Embryonic facial prominence (tissue), 1 donor: Measurements from ENCODE around the gene TAC3.
"Not testable (repeated sequence)": the region's sequence is repeated elsewhere in the genome, so short reads cannot be mapped to it uniquely, and the experiment has no call there.

ENCODE experiments used
- DNase-seq: peaks from one replicate; pipeline ENCODE4 v3.0.0-alpha.2; 2016; ENCODE audit errors: extremely low spot score

Gene TAC3

GRCh38 chr12:57016348-57016747, at the start of gene TAC3:
Gene TAC3, minus strand, starts transcription at chr12:57016529. Its CDS starts 732 bp downstream, at chr12:57015797.
- no peak for DNase-seq

GRCh38 chr12:57063991-57064685, 47.8 kb upstream of the TAC3 start:
- no peak for DNase-seq

DNA sequence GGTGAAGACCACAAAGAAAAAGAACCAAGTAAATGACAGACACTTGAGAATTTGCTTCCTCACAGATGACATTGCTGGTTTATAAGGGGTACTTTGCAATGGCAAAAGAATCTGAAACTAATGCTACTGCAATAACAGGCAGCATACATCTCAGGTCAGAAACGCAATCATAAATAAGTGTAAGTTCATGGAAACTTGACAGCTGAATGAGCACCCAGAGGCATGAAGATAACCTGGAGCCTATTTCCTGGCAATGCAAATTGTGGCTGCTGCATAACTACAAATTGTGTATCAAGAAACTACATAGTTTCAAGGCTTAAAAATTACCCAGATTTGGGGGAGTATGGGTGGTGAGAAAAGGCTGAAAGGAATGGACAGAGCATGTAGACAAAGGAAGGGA, 42.1 kb upstream of the TAC3 start:
- DNase-seq, result no peak

- no peak for DNase-seq
These were observed 40.9 kb upstream of the TAC3 start for GRCh38 chr12:57057067-57057751.

DNA sequence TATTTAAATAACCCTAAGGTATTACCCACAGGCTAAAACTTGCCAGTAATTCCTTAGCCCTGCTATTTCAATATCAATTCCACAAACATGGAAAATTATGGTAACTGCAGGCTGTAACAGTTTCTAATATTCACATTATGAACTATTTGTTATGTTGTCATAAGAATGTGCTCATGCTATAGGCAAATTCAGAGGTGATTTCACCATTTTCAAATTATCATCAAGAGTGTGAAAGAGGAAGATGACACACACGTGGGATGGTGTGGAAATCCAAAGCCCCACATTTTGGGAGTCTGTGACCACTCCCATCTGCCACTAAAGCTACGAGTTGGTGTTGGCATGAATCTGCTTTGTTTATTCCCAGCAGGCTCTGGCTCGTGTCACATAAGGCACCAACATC, 39.5 kb upstream of the TAC3 start:
- DNase-seq, result no peak

GRCh38 chr12:57053901-57054300, 37.6 kb upstream of the TAC3 start:
- not testable (repeated sequence) for DNase-seq

DNA sequence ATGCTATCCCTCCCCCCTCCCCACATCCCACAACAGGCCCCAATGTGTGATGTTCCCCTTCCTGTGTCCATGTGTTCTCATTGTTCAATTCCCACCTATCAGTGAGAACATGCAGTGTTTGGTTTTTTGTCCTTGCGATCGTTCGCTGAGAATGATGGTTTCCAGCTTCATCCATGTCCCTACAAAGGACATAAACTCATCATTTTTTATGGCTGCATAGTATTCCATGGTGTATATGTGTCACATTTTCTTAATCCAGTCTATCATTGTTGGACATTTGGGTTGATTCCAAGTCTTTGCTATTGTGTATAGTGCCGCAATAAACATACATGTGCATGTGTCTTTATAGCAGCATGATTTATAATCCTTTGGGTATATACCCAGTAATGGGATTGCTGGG, 36.8 kb upstream of the TAC3 start:
- DNase-seq, result not testable (repeated sequence)

GRCh38 chr12:57051011-57051410, 34.7 kb upstream of the TAC3 start:
- no peak for DNase-seq

- DNase-seq, result no peak
These were observed 33.6 kb upstream of the TAC3 start, which contains the start of gene MYO1A for GRCh38 chr12:57049890-57050289. Gene MYO1A, minus strand, starts transcription at chr12:57050129. Its CDS starts 1,806 bp downstream, at chr12:57048323.

DNA sequence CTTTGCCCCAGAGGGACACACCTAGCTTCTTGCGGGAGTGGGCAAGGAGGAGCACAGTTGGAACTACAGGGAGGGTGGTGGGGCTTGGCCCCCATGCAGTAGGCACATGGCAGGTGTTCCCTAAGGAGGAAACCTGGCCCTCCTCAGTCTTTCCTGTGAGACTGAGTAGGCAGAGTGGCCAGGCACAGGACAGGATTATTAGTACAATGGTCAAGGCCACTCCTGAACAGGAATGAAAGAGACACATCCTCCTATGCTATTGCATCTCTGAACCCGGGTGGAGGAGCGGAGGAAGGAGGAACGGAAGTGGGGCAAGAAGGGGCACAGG, 32.8 kb upstream of the TAC3 start:
- DNase-seq, result no peak

DNA sequence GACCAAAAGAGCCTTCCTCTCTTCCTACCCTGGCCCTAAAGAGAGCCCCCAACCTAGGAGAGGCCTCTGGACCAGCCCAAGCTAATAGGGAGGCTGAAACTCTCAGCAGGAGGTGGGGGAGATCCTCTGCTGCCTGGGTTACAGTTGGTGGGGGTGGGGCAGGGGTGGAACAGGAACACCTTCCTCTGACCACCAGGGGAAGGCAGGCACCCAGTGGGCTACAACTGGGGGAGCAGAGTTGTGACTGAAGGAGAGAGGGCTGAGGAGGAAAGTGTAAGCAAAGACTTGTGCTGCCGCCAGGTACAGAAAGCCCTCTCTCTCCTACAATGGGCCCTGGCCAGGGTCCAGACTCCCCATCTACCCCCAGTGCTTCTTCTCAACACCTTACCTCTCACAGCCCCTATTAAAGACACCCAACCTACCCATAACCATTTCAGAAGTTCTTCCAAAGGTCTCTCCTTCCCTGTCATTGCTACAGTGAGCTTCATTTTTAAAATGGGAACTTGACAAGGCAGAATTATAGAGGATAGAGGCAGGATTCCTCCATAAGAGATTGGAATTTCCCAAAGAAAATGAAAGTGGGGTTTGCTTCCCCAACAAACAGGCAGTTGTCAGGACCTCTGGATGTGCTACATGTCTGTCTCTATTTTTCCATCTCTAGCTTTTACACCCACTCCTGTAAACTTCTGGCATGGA, 32.2 kb upstream of the TAC3 start:
- DNase-seq, result no peak

GRCh38 chr12:57047981-57048380, 31.7 kb upstream of the TAC3 start:
- no peak for DNase-seq

GRCh38 chr12:57046947-57047890, 30.9 kb upstream of the TAC3 start:
- DNase-seq, result no peak

- no peak for DNase-seq
These were observed 29.9 kb upstream of the TAC3 start for GRCh38 chr12:57046086-57046791.

- no peak for DNase-seq
These were observed 28.6 kb upstream of the TAC3 start for GRCh38 chr12:57044889-57045288.

DNA sequence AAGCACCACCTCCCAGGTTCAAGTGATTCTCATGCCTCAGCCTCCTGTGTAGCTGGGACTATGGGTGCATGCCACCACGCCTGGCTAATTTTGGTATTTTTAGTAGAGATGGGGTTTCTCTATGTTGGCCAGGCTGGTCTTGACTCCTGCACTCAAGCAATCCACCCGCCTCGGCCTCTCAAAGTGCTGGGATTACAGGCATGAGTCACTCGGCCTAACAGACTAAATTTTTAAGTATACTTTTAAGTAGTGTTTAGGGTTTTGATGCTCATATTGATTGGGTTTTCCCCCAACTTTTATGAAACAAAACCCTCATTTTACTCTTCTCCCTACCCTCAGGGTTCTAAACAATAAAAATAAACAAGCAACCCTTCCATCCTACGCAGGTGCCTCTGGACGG, 28.1 kb upstream of the TAC3 start:
- DNase-seq, result no peak

DNA sequence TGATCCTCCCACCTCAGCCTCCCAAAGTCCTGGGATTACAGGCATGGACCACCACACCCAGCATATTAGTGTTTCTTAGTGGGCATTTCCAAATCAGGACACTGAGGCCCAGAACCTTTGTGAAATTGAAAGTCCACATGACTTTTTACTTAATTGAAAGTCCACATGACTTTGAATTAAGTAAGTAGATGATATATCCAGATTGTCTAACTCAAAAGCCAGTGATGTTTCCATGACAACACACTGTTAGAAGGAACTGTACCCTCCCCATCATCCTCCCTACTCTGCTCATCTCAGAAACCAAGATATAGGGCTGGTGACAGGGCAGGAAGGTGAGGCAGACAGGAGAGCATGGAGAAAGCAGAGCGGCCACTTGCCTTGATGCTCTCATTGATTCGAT, 26.4 kb upstream of the TAC3 start:
- DNase-seq, result no peak

DNA sequence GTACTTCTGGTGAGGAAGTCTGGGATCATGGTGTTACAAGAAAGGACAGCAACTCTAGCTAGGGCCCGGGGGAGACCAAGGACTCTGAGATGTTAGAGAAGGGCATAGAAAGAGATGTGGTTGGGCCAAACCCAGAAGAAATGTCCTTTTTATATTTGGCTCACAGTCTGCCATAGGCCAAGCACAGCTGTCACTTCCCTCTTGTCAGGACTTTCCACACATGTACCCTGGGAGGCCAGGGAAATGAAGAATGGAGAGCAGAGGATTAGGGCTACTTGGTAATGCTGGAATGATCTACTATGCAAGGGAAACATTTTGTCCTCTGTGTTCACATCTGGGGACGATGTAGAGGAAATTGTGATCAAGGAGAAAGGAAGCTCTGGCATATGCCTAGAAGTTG, 24.4 kb upstream of the TAC3 start:
- DNase-seq, result no peak

DNA sequence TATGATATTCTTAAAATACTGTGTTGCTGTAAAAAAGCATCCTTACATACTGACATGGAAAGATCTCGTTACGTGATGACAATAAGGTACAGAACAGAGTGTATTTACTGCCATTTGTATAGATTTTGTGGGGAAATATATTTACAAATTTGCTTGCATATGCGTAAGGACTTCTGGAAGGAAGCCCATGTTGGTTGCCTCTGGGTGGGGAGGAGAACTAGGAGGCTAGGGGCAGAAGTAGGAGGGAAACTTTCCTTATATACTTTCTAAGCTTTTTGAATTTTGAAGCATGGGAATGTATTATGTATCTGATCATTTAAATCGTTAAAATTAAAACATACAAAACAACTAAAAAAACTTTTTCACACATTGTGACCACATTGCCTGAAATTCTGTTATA, 23.9 kb upstream of the TAC3 start:
- no peak for DNase-seq

- DNase-seq, result no peak
These were observed 22.9 kb upstream of the TAC3 start for GRCh38 chr12:57039016-57039798.
